ENCODE data around the gene ZNF786. TPM values are rescaled to one million over a fixed set of nuclear protein-coding genes. Genes with fewer than 3 reads are reported as not detected.
"Not testable (repeated sequence)": the region's sequence is repeated elsewhere in the genome, so short reads cannot be mapped to it uniquely, and the experiment has no call there.

The ZNF786 gene
- total RNA-seq, 1 donor, result 3.1 TPM

- H3K4me3 ChIP-seq (ENCODE audit: low read length), result no peak overlapping the region
- no peaks in the 10 kb centered on the region for H3K9me3 ChIP-seq (ENCODE audit: low read depth, low read length)
- no peaks in the 10 kb centered on the region for H3K4me1 ChIP-seq (ENCODE audit: insufficient read depth, low read length)
- H3K27me3 ChIP-seq (ENCODE audit: insufficient read depth, low read length), result no peaks in the 10 kb centered on the region
These were observed 27.0 kb downstream of the ZNF786 start for GRCh38 chr7:149063476-149063875.

- H3K4me3 ChIP-seq (ENCODE audit: low read length); H3K4me1 ChIP-seq (ENCODE audit: insufficient read depth, low read length); H3K9me3 ChIP-seq (ENCODE audit: low read depth, low read length); H3K27me3 ChIP-seq (ENCODE audit: insufficient read depth, low read length): not testable (repeated sequence)
These were observed 28.2 kb downstream of the ZNF786 start for GRCh38 chr7:149062217-149062899.

- H3K9me3 ChIP-seq (ENCODE audit: low read depth, low read length), result no peaks in the 10 kb centered on the region
- H3K27me3 ChIP-seq (ENCODE audit: insufficient read depth, low read length), result no peaks in the 10 kb centered on the region
- no peak overlapping the region for H3K4me3 ChIP-seq (ENCODE audit: low read length)
- no peaks in the 10 kb centered on the region for H3K4me1 ChIP-seq (ENCODE audit: insufficient read depth, low read length)
These were observed 30.4 kb downstream of the ZNF786 start for GRCh38 chr7:149060156-149060555.

GRCh38 chr7:149053885-149054284 is 36.6 kb downstream of the ZNF786 start:
- Histone ChIP-seq H3K27me3 (ENCODE audit: insufficient read depth, low read length) (no peaks in the 10 kb centered on the region), H3K4me3 (ENCODE audit: low read length) (no peak overlapping the region), H3K4me1 (ENCODE audit: insufficient read depth, low read length) (no peaks in the 10 kb centered on the region), H3K9me3 (ENCODE audit: low read depth, low read length) (no peaks in the 10 kb centered on the region)

GRCh38 chr7:149053384-149053783 is 37.1 kb downstream of the ZNF786 start:
- Histone ChIP-seq H3K9me3 (ENCODE audit: low read depth, low read length) (no peaks in the 10 kb centered on the region), H3K4me1 (ENCODE audit: insufficient read depth, low read length) (no peaks in the 10 kb centered on the region), H3K27me3 (ENCODE audit: insufficient read depth, low read length) (no peaks in the 10 kb centered on the region), H3K4me3 (ENCODE audit: low read length) (no peak overlapping the region)

GRCh38 chr7:149050941-149051340 is 39.6 kb downstream of the ZNF786 start:
- no peaks in the 10 kb centered on the region for H3K9me3 ChIP-seq (ENCODE audit: low read depth, low read length)
- no peaks in the 10 kb centered on the region for H3K27me3 ChIP-seq (ENCODE audit: insufficient read depth, low read length)
- no peak overlapping the region for H3K4me3 ChIP-seq (ENCODE audit: low read length)
- no peaks in the 10 kb centered on the region for H3K4me1 ChIP-seq (ENCODE audit: insufficient read depth, low read length)

GRCh38 chr7:149048805-149049204 is 41.7 kb downstream of the ZNF786 start:
- no peaks in the 10 kb centered on the region for H3K4me1 ChIP-seq (ENCODE audit: insufficient read depth, low read length)
- H3K27me3 ChIP-seq (ENCODE audit: insufficient read depth, low read length), result no peaks in the 10 kb centered on the region
- H3K4me3 ChIP-seq (ENCODE audit: low read length), result no peak overlapping the region
- no peaks in the 10 kb centered on the region for H3K9me3 ChIP-seq (ENCODE audit: low read depth, low read length)

GRCh38 chr7:149046416-149046815 is 44.1 kb downstream of the ZNF786 start:
- Histone ChIP-seq H3K9me3 (ENCODE audit: low read depth, low read length) (no peaks in the 10 kb centered on the region), H3K4me3 (ENCODE audit: low read length) (no peak overlapping the region), H3K27me3 (ENCODE audit: insufficient read depth, low read length) (no peaks in the 10 kb centered on the region), H3K4me1 (ENCODE audit: insufficient read depth, low read length) (no peaks in the 10 kb centered on the region)

GRCh38 chr7:149043936-149044335 is 46.6 kb downstream of the ZNF786 start:
- Histone ChIP-seq H3K9me3 (ENCODE audit: low read depth, low read length) (no peaks in the 10 kb centered on the region), H3K27me3 (ENCODE audit: insufficient read depth, low read length) (no peaks in the 10 kb centered on the region), H3K4me1 (ENCODE audit: insufficient read depth, low read length) (no peaks in the 10 kb centered on the region), H3K4me3 (ENCODE audit: low read length) (no peak overlapping the region)

- H3K4me1 ChIP-seq (ENCODE audit: insufficient read depth, low read length), result no peaks in the 10 kb centered on the region
- H3K4me3 ChIP-seq (ENCODE audit: low read length), result no peak overlapping the region
- no peaks in the 10 kb centered on the region for H3K27me3 ChIP-seq (ENCODE audit: insufficient read depth, low read length)
- H3K9me3 ChIP-seq (ENCODE audit: low read depth, low read length), result no peaks in the 10 kb centered on the region
These were observed 49.2 kb downstream of the ZNF786 start for GRCh38 chr7:149041350-149041749.

- not testable (repeated sequence) for H3K27me3 ChIP-seq (ENCODE audit: insufficient read depth, low read length); H3K4me3 ChIP-seq (ENCODE audit: low read length); H3K4me1 ChIP-seq (ENCODE audit: insufficient read depth, low read length); H3K9me3 ChIP-seq (ENCODE audit: low read depth, low read length)
These were observed 51.9 kb downstream of the ZNF786 start for GRCh38 chr7:149038641-149039040.

- Histone ChIP-seq H3K9me3 (ENCODE audit: low read depth, low read length) (no peaks in the 10 kb centered on the region), H3K4me1 (ENCODE audit: insufficient read depth, low read length) (no peaks in the 10 kb centered on the region), H3K27me3 (ENCODE audit: insufficient read depth, low read length) (no peaks in the 10 kb centered on the region), H3K4me3 (ENCODE audit: low read length) (no peak overlapping the region)
These were observed 53.8 kb downstream of the ZNF786 start for GRCh38 chr7:149036676-149037075.

GRCh38 chr7:149031353-149031910 is 59.1 kb downstream of the ZNF786 start:
- Histone ChIP-seq H3K4me1 (ENCODE audit: insufficient read depth, low read length) (peaks cover 23% of the 10 kb centered on the region), H3K9me3 (ENCODE audit: low read depth, low read length) (no peaks in the 10 kb centered on the region), H3K4me3 (ENCODE audit: low read length) (no peak overlapping the region), H3K27me3 (ENCODE audit: insufficient read depth, low read length) (no peaks in the 10 kb centered on the region)

GRCh38 chr7:149030439-149030838 is 60.1 kb downstream of the ZNF786 start:
- not testable (repeated sequence) for H3K4me3 ChIP-seq (ENCODE audit: low read length); H3K9me3 ChIP-seq (ENCODE audit: low read depth, low read length); H3K27me3 ChIP-seq (ENCODE audit: insufficient read depth, low read length)
- peaks cover 31% of the 10 kb centered on the region for H3K4me1 ChIP-seq (ENCODE audit: insufficient read depth, low read length)

- Histone ChIP-seq H3K9me3 (ENCODE audit: low read depth, low read length) (no peaks in the 10 kb centered on the region), H3K4me3 (ENCODE audit: low read length) (peak within 1 kb of the TSS; percentile 74), H3K27me3 (ENCODE audit: insufficient read depth, low read length) (no peaks in the 10 kb centered on the region), H3K4me1 (ENCODE audit: insufficient read depth, low read length) (peaks cover 31% of the 10 kb centered on the region)
These were observed 62.0 kb downstream of the ZNF786 start, which contains the start of gene PDIA4 for GRCh38 chr7:149028346-149029109. TSS of gene PDIA4 (minus strand) at chr7:149028505. CDS start at chr7:149028408, 97 bp downstream.

Measured in mononuclear cell (primary cell).